Lower leg skin (tissue), 3 donors: ENCODE data around the gene IL18RAP.

Experiments used
- POLR2A ChIP-seq, 2 donors: fragments of 450-650 bp; IDR thresholded peaks; one replicate each; pipeline ENCODE4 v1.6.1; 2016 to 2017; ENCODE audit warnings: antibody characterized with exemption in 2 of 2, mild to moderate bottlenecking in 1 of 2, moderate library complexity in 1 of 2
- TF ChIP-seq, protein P1 (sequence below), 3 donors: fragments of 450-650 bp; IDR thresholded peaks; one replicate each; pipeline ENCODE4 v1.5.1; 2016; ENCODE audit warnings: antibody characterized with exemption in 3 of 3, mild to moderate bottlenecking in 3 of 3, moderate library complexity in 2 of 3

GRCh38 chr2:102453501-102453900, 30.5 kb downstream of the IL18RAP start:
- TF ChIP-seq POLR2A (IDR thresholded peaks at IDR 0.05): no peak
- TF ChIP-seq, protein P1, sequence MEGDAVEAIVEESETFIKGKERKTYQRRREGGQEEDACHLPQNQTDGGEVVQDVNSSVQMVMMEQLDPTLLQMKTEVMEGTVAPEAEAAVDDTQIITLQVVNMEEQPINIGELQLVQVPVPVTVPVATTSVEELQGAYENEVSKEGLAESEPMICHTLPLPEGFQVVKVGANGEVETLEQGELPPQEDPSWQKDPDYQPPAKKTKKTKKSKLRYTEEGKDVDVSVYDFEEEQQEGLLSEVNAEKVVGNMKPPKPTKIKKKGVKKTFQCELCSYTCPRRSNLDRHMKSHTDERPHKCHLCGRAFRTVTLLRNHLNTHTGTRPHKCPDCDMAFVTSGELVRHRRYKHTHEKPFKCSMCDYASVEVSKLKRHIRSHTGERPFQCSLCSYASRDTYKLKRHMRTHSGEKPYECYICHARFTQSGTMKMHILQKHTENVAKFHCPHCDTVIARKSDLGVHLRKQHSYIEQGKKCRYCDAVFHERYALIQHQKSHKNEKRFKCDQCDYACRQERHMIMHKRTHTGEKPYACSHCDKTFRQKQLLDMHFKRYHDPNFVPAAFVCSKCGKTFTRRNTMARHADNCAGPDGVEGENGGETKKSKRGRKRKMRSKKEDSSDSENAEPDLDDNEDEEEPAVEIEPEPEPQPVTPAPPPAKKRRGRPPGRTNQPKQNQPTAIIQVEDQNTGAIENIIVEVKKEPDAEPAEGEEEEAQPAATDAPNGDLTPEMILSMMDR (IDR thresholded peaks at IDR 0.05): no peak
